CD1c-positive myeloid dendritic cell (primary cell): ENCODE results near the gene IL17RB.

Experiments
- DNase-seq: peaks from one replicate; pipeline ENCODE4 v3.0.0-alpha.2; 2016; ENCODE audit errors: extremely low spot score

Gene IL17RB

DNA sequence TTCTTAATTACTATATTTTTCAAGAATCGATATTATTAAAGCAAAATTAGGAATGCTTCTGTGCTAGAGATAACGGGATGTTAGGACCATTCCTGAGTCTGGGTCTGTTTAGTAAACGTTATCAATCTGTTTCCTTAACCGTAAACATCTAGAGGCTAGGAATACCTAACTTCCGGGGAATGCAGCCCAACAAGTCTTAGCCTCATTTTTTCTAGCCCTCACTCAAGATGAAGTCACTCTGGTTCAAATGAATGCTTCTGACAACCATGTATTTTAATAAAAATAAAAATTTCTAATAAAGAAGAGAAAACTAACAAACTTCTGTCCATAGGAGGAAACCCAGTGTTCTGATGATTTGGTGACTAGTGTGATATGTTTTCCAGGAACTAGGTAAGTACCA, 56.3 kb downstream of the IL17RB start:
- DNase-seq = no peak

DNA sequence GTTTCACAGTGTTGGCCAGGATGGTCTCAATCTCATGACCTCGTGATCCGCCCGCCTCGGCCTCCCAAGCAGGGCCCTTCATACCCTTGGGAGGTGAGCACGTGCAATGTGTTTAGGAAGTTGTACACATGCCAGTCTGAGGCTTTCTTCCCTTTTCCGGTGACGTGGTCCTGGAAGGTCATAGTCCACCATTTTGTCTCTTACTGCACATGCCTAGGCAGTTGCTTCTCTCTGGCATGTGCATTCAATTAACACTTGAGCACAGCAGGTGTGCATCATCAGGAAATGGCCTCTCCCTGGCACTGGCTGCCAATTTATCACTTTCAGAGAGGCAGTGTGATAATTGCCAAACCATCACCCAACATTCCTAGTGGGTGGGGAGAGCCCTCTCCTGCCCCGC, 67.0 kb downstream of the IL17RB start:
- DNase-seq = no peak
